ENCODE results near the gene CDK17. TPM values are rescaled to one million over a fixed set of nuclear protein-coding genes. Genes with fewer than 3 reads are reported as not detected.

The CDK17 gene
- total and polyA plus RNA-seq, 2 of the 8 experiments (the other 6 are each of a cell fraction or from before 2014, with no cell fraction given) = 5.8 to 20.0 TPM

DNA sequence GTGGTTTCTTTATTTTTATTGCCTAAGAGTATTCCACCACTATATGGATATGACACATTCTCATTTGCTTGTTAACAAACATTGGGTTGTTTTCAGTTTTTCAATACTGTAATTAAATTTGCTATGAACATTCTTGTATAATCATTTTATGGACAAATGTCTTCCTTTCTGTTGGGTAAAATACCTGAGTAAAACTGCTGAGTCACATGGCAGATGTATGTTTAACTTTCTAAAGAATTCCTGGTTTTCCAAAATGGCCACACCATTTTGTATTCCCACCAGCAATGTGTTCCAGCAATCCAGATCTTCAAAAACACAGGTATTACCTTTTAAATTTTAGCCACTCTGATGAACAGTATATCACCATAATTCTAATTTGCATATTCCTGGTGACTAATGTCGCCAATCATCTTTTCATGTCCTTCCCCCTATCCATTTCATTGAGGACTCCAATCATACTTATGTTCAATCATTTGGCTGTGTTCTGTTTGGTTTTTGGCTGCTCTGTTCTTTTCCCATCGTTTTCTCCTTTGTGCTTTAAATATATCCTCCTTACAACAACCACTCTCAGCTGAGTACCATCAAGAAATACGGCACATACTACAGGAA is 36.0 kb downstream of the CDK17 start:
- no peak overlapping the region for H3K56ac ChIP-seq (replicated peaks; ENCODE audit: insufficient read length, low read depth, low read length)
- no peaks in the 10 kb centered on the region; a peak in 2 of 7 replicates for H3K4me1 ChIP-seq (replicated peaks in 1 of 4; ENCODE audit: control insufficient read depth in 3 of 4, insufficient read depth in 4 of 4, low read length in 3 of 4)
- H3K9ac ChIP-seq (replicated peaks in 1 of 4; ENCODE audit: extremely low read depth in 1 of 4, low read depth in 3 of 4, low read length in 3 of 4) = no peak overlapping the region
- ChIA-PET CTCF (ENCODE audit: partially characterized antibody) (no interaction called here), POLR2A (ENCODE audit: partially characterized antibody) (no interaction called here)
- 0 out of 2 replicates have a peak, but pooled peaks have one; percentile 31 for TF ChIP-seq MAFK (IDR thresholded peaks at IDR 0.05; ENCODE audit: low read depth, low read length)
- TF ChIP-seq SP2 (IDR thresholded peaks at IDR 0.05; ENCODE audit: low read length) = no peak
- H3K14ac ChIP-seq (ENCODE audit: insufficient read length) = no peak overlapping the region
- H4K91ac ChIP-seq (replicated peaks; ENCODE audit: insufficient read length, low read length) = no peak overlapping the region
- H3K4me2 ChIP-seq (ENCODE audit: insufficient read depth in 1 of 2, low read depth in 2 of 2, low read length in 2 of 2) = no peak overlapping the region
- no peaks in the 10 kb centered on the region for H4K20me1 ChIP-seq (replicated peaks in 1 of 2; ENCODE audit: control insufficient read depth in 1 of 2, insufficient read depth in 2 of 2, low read length in 2 of 2)
- H3K4ac ChIP-seq (replicated peaks; ENCODE audit: insufficient read length, low read depth, low read length) = no peak overlapping the region
- no peak overlapping the region for H3K4me3 ChIP-seq (ENCODE audit: extremely low read depth in 1 of 4, insufficient read depth in 2 of 4, low read depth in 3 of 4, low read length in 4 of 4)
- no peaks in the 10 kb centered on the region for H3K27me3 ChIP-seq (replicated peaks in 1 of 4; ENCODE audit: control insufficient read depth in 3 of 4, extremely low read depth in 1 of 4, insufficient read depth in 3 of 4, low read length in 3 of 4)
- no peak overlapping the region for H3K23ac ChIP-seq (ENCODE audit: insufficient read length)
- H4K8ac ChIP-seq (ENCODE audit: extremely low read depth, insufficient read depth, low read length) = no peak overlapping the region
- no peak overlapping the region for H3K27ac ChIP-seq (ENCODE audit: low read depth, low read length)
- no peak overlapping the region for H2BK20ac ChIP-seq (ENCODE audit: low read length)
- no peak overlapping the region for H2BK15ac ChIP-seq (ENCODE audit: low read length)
- no peak overlapping the region for H4K5ac ChIP-seq (ENCODE audit: insufficient read length, low read depth, low read length)
- no peaks in the 10 kb centered on the region for H3K36me3 ChIP-seq (ENCODE audit: control insufficient read depth in 2 of 4, insufficient read depth in 4 of 4, low read length in 3 of 4)
- H3K79me2 ChIP-seq (ENCODE audit: control insufficient read depth in 1 of 2, insufficient read depth in 2 of 2, low read length in 2 of 2) = peaks cover 0 to 66% of the 10 kb centered on the region in 2 experiments; a peak in 3 of 4 replicates
- no peak overlapping the region for H2BK120ac ChIP-seq (replicated peaks; ENCODE audit: low read depth, low read length)
- H2AK5ac ChIP-seq (ENCODE audit: low read depth, low read length) = no peak overlapping the region
- H3K79me1 ChIP-seq (ENCODE audit: low read depth, low read length) = peaks cover 6% of the 10 kb centered on the region; the same call in 1 of the 2 replicates
- no peaks in the 10 kb centered on the region for H3K23me2 ChIP-seq (ENCODE audit: low read depth, low read length)
- no peak for DNase-seq (ENCODE audit: low read depth in 1 of 2, low spot score in 2 of 2)
- no peak overlapping the region for H2BK5ac ChIP-seq (ENCODE audit: low read depth, low read length)
- no peak overlapping the region for H3K18ac ChIP-seq (ENCODE audit: extremely low read depth, low read length)
- 88% methylated on average over 3 of the region's 3 CpGs; no CpG with 5 or more reads in 1 of the 2 experiments for WGBS, 2 experiments (ENCODE audit: extremely low coverage in 1 of 2, insufficient coverage in 1 of 2, insufficient read length in 1 of 2, insufficient replicate concordance in 2 of 2, low coverage in 1 of 2, low lambda C conversion rate in 2 of 2, missing lambda C conversion rate in 1 of 2)
- H3K9me3 ChIP-seq (ENCODE audit: insufficient read depth in 2 of 2, low read depth in 1 of 2, low read length in 1 of 2) = no peaks in the 10 kb centered on the region
- no peak for FAIRE-seq
- no peak overlapping the region for H2AFZ ChIP-seq (ENCODE audit: low read length)
- H2BK12ac ChIP-seq (ENCODE audit: low read depth, low read length) = no peak overlapping the region
